ENCODE data around the gene SLC35E1. TPM values are rescaled to one million over a fixed set of nuclear protein-coding genes. Genes with fewer than 3 reads are reported as not detected.
A peak's percentile ranks its signal among the peaks of the same experiment; 100 is the strongest.
"Not testable (repeated sequence)": the region's sequence is repeated elsewhere in the genome, so short reads cannot be mapped to it uniquely, and the experiment has no call there.

The SLC35E1 gene
- total RNA-seq, 6 experiments from 2014 or later = 17.2 to 27.4 (median 20.1) TPM

DNA sequence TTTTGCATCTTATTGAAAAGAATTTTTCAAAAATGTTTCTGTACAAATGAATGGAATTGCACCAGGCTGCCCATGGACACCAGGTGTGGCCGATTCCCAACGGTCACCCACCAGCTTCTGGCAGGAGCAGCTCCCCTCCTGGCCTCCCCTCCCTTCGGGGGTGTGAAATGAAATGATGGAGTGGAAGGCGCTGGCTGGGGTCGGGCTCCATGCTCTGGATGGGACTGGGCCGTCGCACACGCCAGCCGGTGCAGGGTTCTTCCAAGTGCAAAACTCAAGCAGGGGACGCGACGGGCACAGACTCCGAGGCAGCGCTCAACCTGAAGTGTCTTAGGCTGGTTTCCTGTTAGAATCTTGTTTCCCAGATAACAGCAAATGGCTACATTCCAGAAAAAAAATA is 54.2 kb downstream of the SLC35E1 start:
- H3K4me1 ChIP-seq = peaks cover 0 to 17% (median 4%) of the 10 kb centered on the region in 4 donors
- intact Hi-C loops (cut with DNase I) = no loop called here
- H3K4me3 ChIP-seq = no peak overlapping the region
- DNase-seq (no peak), ATAC-seq (no peak)
- H3K9me3 ChIP-seq = no peaks in the 10 kb centered on the region
- H3K27ac ChIP-seq = no peak overlapping the region
- peaks cover 0 to 51% (median 24%) of the 10 kb centered on the region in 4 donors for H3K36me3 ChIP-seq
- H3K27me3 ChIP-seq = no peaks in the 10 kb centered on the region
- WGBS (ENCODE audit: insufficient coverage, low coverage, low lambda C conversion rate, missing lambda C conversion rate) = 67% methylated on average over 8 of the region's 14 CpGs
- TF ChIP-seq, protein P1, sequence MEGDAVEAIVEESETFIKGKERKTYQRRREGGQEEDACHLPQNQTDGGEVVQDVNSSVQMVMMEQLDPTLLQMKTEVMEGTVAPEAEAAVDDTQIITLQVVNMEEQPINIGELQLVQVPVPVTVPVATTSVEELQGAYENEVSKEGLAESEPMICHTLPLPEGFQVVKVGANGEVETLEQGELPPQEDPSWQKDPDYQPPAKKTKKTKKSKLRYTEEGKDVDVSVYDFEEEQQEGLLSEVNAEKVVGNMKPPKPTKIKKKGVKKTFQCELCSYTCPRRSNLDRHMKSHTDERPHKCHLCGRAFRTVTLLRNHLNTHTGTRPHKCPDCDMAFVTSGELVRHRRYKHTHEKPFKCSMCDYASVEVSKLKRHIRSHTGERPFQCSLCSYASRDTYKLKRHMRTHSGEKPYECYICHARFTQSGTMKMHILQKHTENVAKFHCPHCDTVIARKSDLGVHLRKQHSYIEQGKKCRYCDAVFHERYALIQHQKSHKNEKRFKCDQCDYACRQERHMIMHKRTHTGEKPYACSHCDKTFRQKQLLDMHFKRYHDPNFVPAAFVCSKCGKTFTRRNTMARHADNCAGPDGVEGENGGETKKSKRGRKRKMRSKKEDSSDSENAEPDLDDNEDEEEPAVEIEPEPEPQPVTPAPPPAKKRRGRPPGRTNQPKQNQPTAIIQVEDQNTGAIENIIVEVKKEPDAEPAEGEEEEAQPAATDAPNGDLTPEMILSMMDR (IDR thresholded peaks at IDR 0.05) = no peak
- TF ChIP-seq POLR2A (IDR thresholded peaks at IDR 0.05) = no peak

DNA sequence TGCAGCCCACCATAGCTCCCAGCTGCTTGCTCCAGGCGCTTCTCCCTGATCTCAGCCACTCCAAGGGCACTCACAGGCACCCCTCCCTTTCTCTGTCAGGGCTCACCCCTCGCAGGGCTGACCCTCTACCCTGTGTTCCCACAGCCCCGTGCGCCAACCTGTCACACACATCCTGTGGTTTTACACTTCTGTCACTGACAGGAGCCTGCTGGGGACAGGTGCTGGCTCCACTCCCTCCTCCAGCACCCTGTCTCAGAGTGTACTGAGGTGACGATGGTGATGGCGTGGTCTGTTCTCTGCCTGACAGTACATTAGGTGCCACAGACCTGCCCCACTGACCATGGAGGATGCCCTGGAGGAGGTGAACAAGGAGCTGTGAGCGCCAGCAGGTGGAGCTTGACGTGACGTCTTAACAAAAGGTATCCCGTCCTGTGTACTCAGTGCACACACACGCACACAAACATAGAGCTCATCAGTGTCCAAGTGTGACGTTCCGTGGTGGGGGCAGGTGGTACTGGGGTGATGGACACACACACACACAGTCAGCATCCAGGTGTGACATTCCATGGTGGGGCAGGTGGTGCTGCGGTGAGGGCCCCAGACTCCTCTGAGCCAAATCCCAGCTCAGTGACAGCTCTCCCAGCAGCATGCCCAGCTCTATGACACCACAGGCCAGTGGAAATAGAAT is 55.1 kb downstream of the SLC35E1 start:
- Histone ChIP-seq H3K9me3 (no peaks in the 10 kb centered on the region), H3K4me3 (no peak overlapping the region), H3K4me1 (peaks cover 0 to 17% (median 4%) of the 10 kb centered on the region in 4 donors), H3K27me3 (no peaks in the 10 kb centered on the region), H3K27ac (peak overlapping the region in 2 of 3 donors; percentile 42 to 58), H3K36me3 (peaks cover 0 to 44% (median 21%) of the 10 kb centered on the region in 4 donors)
- 53% methylated on average over 4 of the region's 14 CpGs for WGBS (ENCODE audit: insufficient coverage, low coverage, low lambda C conversion rate, missing lambda C conversion rate)
- ATAC-seq (peak; percentile 4 to 34 (median 10)), DNase-seq (no peak)
- intact Hi-C loops (cut with DNase I) = no loop called here
- no peak for TF ChIP-seq POLR2A (IDR thresholded peaks at IDR 0.05)
- TF ChIP-seq, protein P1 (IDR thresholded peaks at IDR 0.05) = no peak

GRCh38 chr19:16516381-16516780 is 55.8 kb downstream of the SLC35E1 start:
- H3K27ac ChIP-seq = peak overlapping the region in 2 of 3 donors; percentile 42 to 58
- DNase-seq (peak in 1 of 3 donors; percentile 50), ATAC-seq (peak; percentile 71 to 84 (median 74))
- H3K27me3 ChIP-seq = no peaks in the 10 kb centered on the region
- TF ChIP-seq, protein P1 (IDR thresholded peaks at IDR 0.05) = no peak
- no peak for TF ChIP-seq POLR2A (IDR thresholded peaks at IDR 0.05)
- intact Hi-C loops (cut with DNase I) = no loop called here
- H3K9me3 ChIP-seq = no peaks in the 10 kb centered on the region
- peaks cover 0 to 41% (median 17%) of the 10 kb centered on the region in 4 donors for H3K36me3 ChIP-seq
- H3K4me1 ChIP-seq = peaks cover 0 to 17% (median 4%) of the 10 kb centered on the region in 4 donors
- WGBS (ENCODE audit: insufficient coverage, low coverage, low lambda C conversion rate, missing lambda C conversion rate) = 28% methylated on average over 4 of the region's 15 CpGs
- H3K4me3 ChIP-seq = no peak overlapping the region

DNA sequence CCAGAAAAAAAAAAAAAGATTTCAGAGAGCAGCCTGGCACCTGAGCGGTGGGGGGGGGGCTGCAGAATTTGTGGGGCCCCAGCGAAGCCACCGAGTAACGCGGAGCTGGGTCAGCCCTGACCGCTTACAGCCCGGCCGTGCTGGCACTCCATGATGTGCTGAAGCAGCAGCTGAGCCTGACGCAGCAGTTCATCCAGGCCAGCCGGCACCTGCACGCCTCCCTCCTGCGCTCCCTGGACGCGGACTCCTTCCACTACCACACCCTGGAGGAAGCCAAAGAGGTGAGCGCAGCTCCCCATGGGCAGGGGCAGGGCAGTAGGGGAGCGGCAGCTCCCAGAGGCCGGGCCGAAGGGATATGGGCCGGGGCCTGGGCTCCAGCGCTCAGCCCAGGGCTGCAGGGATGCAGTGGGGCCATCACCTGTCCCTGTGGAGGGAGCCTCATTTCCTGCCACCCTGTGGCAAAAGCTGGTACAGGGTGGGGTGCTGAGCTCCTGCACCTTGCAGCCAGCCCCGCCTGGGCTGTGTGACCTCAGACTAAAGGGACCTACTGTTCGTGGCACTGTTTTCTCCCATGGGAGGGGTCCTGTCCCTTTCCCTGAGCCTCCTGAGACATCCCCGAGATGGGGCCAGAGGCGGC is 57.7 kb downstream of the SLC35E1 start:
- ATAC-seq (no peak), DNase-seq (no peak)
- WGBS (ENCODE audit: insufficient coverage, low coverage, low lambda C conversion rate, missing lambda C conversion rate) = 100% methylated on average over 1 of the region's 24 CpGs
- Histone ChIP-seq H3K27me3 (no peaks in the 10 kb centered on the region), H3K4me1 (peaks cover 0 to 17% (median 4%) of the 10 kb centered on the region in 4 donors), H3K4me3 (no peak overlapping the region), H3K9me3 (no peaks in the 10 kb centered on the region), H3K27ac (no peak overlapping the region), H3K36me3 (peaks cover 0 to 26% (median 4%) of the 10 kb centered on the region in 4 donors)
- TF ChIP-seq POLR2A (IDR thresholded peaks at IDR 0.05) = no peak
- TF ChIP-seq, protein P1 (IDR thresholded peaks at IDR 0.05) = no peak
- intact Hi-C loops (cut with DNase I) = no loop called here

- H3K4me3 ChIP-seq; ATAC-seq; H3K27me3 ChIP-seq; H3K9me3 ChIP-seq; H3K36me3 ChIP-seq; intact Hi-C loops (cut with DNase I); H3K27ac ChIP-seq; DNase-seq: not testable (repeated sequence)
- WGBS (ENCODE audit: insufficient coverage, low coverage, low lambda C conversion rate, missing lambda C conversion rate) = 87% methylated on average over 7 of the region's 10 CpGs
- peaks cover 0 to 17% (median 4%) of the 10 kb centered on the region in 4 donors for H3K4me1 ChIP-seq
These were observed 59.6 kb downstream of the SLC35E1 start for GRCh38 chr19:16512611-16513010.

All from right lobe of liver (tissue), 6 donors.